Measurements from ENCODE around the gene ZNF319. TPM values are rescaled to one million over a fixed set of nuclear protein-coding genes. Genes with fewer than 3 reads are reported as not detected.
A peak's percentile ranks its signal among the peaks of the same experiment; 100 is the strongest.

Gene ZNF319
- total and polyA plus RNA-seq, 10 of the 15 experiments (the other 5 are each of a cell fraction or from before 2014, with no cell fraction given) = 0.29 to 7.4 (median 1.7) TPM

- TF ChIP-seq ZBTB40 (IDR thresholded peaks at IDR 0.05; ENCODE audit: borderline replicate concordance) = no peak
Measured at GRCh38 chr16:58002416-58002800, 1.9 kb upstream of the ZNF319 start (continued).

GRCh38 chr16:58001781-58002415 lies 1.4 kb upstream of the ZNF319 start:
- FAIRE-seq (peak; percentile 7), ATAC-seq (peak; percentile 1; the same call in 1 of the 3 replicates), DNase-seq (ENCODE audit: low read depth, low spot score) (no peak)
- no peaks in the 10 kb centered on the region; the same call in 2 of the 3 replicates for H3K9me3 ChIP-seq (replicated peaks; ENCODE audit: control insufficient read depth, insufficient read depth, low read length)
- in situ Hi-C loops (cut with MboI) (loop anchor here (5.0 to 10.0 kb wide), 3 partner anchors 105 to 417 kb away; no protein-coding TSS in a partner anchor), intact Hi-C loops (cut with micrococcal nuclease; ENCODE audit: unreplicated experiment) (loop anchor here (5.0 kb wide), 1 partner anchor 410 kb away; no protein-coding TSS in a partner anchor)
- H3K79me2 ChIP-seq (ENCODE audit: control insufficient read depth, insufficient read depth, low read length) = peaks cover 12% of the 10 kb centered on the region
- no peaks in the 10 kb centered on the region for H4K20me1 ChIP-seq (ENCODE audit: control insufficient read depth, insufficient read depth)
- ChIA-PET CTCF (interaction anchor here (0.7 to 3.8 kb wide), 5 partner anchors 97 to 192 kb away, joined by 3 to 20 read pairs (median 5); no protein-coding TSS in a partner anchor), SMC1A (ENCODE audit: uncharacterized antibody, unreplicated experiment) (interaction anchor here (0.6 to 1.7 kb wide), 5 partner anchors 12 to 354 kb away, joined by 3 to 4 read pairs (median 3); partner anchors contain the start of gene CFAP20), RAD21 (ENCODE audit: unreplicated experiment) (interaction anchor here (0.7 kb wide), 1 partner anchor 104 kb away, joined by 3 read pairs; no protein-coding TSS in a partner anchor), POLR2A (interaction anchor here (1.0 kb wide), 1 partner anchor 266 kb away, joined by 3 read pairs; no protein-coding TSS in a partner anchor)
- H3K4me3 ChIP-seq = peak overlapping the region; percentile 98
- BruUV-seq (replicated peaks) = no TSS peak
- no peaks in the 10 kb centered on the region; a peak in 3 of 4 replicates for H3K36me3 ChIP-seq (ENCODE audit: control insufficient read depth in 2 of 2, insufficient read depth in 2 of 2, low read length in 1 of 2)
- H3K4me1 ChIP-seq (ENCODE audit: control insufficient read depth, insufficient read depth, low read length) = peaks cover 13% of the 10 kb centered on the region
- H3K9ac ChIP-seq (ENCODE audit: control insufficient read depth, insufficient read depth, low read length) = peak overlapping the region; percentile 74
- peak overlapping the region; percentile 78 for H3K27ac ChIP-seq (ENCODE audit: control insufficient read depth, insufficient read depth)
- 36% methylated on average over 10 of the region's 10 CpGs for WGBS (ENCODE audit: insufficient coverage, insufficient replicate concordance, low lambda C conversion rate, missing lambda C conversion rate)
- peak overlapping the region; percentile 94 for H2AFZ ChIP-seq (ENCODE audit: control insufficient read depth, low read depth, low read length)
- no peaks in the 10 kb centered on the region for H3K27me3 ChIP-seq (replicated peaks in 1 of 2; ENCODE audit: control insufficient read depth in 2 of 2, insufficient read depth in 2 of 2, low read length in 1 of 2)
- peak overlapping the region; percentile 98 for H3K4me2 ChIP-seq (ENCODE audit: control insufficient read depth, insufficient read depth)
- TF ChIP-seq PML (IDR thresholded peaks at IDR 0.05; ENCODE audit: low read length) (no peak), ZNF217 (IDR thresholded peaks at IDR 0.05) (no peak), ZNF687 (IDR thresholded peaks at IDR 0.05) (no peak), NFYB (IDR thresholded peaks at IDR 0.05; ENCODE audit: insufficient read depth, low read depth, low read length) (no peak), ETV6 (conservative IDR thresholded peaks at IDR 0.05 in 1 of 2, IDR thresholded peaks at IDR 0.05 in 1 of 2; ENCODE audit: borderline replicate concordance in 1 of 2, low read depth in 1 of 2) (no peak), ATF3 (IDR thresholded peaks at IDR 0.05; ENCODE audit: borderline replicate concordance, extremely low read depth, low read depth, low read length) (no peak), GATAD2B (conservative IDR thresholded peaks at IDR 0.05; ENCODE audit: low read depth) (no peak)

Measured in GM12878 (cell line).